HepG2 (cell line): ENCODE results near the gene NR1H2. TPM values are rescaled to one million over a fixed set of nuclear protein-coding genes. Genes with fewer than 3 reads are reported as not detected.

ENCODE experiments used
- ATAD3A ChIP-seq: sonication (generic); formaldehyde crosslinking; IDR thresholded peaks from 2 replicates; pipeline ENCODE4 v1.4.0; 2020; ENCODE audit warnings: missing genetic modification reagents
- ATF4 ChIP-seq, 2 experiments: fragments of 450-650 bp in 1 of 2; sonication (generic) in 1 of 2; formaldehyde crosslinking; IDR thresholded peaks; 2 replicates each; pipeline versions ENCODE4 v1.5.0 to v1.8.0; 2020 to 2022; ENCODE audit warnings: mild to moderate bottlenecking in 1 of 2, missing genetic modification reagents in 1 of 2
- DPF2 ChIP-seq: sonication (generic); formaldehyde crosslinking; IDR thresholded peaks from 2 replicates; pipeline ENCODE4 v1.4.0; 2020; ENCODE audit warnings: mild to moderate bottlenecking, low read depth, missing genetic modification reagents, borderline replicate concordance
- ELF3 ChIP-seq: IDR thresholded peaks from 2 replicates; pipeline ENCODE4 v1.6.1; 2016; ENCODE audit warnings: missing genetic modification reagents, missing compliant biosample characterization
- GABPB1 ChIP-seq: IDR thresholded peaks from 2 replicates; pipeline ENCODE4 v1.6.1; 2016; ENCODE audit warnings: mild to moderate bottlenecking, missing genetic modification reagents, moderate library complexity, missing compliant biosample characterization
- HNRNPK ChIP-seq: fragments of 200-400 bp; formaldehyde crosslinking; IDR thresholded peaks from 2 replicates; pipeline ENCODE4 v1.6.1; 2018; ENCODE audit warnings: low read length, low read depth, moderate library complexity, mild to moderate bottlenecking; ENCODE audit not compliant: poor library complexity, severe bottlenecking
- KLF6 ChIP-seq: IDR thresholded peaks from 2 replicates; pipeline ENCODE4 v1.8.0; 2016; ENCODE audit warnings: missing biosample characterization, missing genetic modification reagents
- KLF9 ChIP-seq: IDR thresholded peaks from 2 replicates; pipeline ENCODE4 v1.6.1; 2016; ENCODE audit warnings: low read depth
- MYPOP ChIP-seq: sonication (generic); formaldehyde crosslinking; IDR thresholded peaks from 2 replicates; pipeline ENCODE4 v1.8.1; 2023; ENCODE audit warnings: mild to moderate bottlenecking, moderate library complexity, missing genetic modification reagents
- NAIF1 ChIP-seq: sonication (generic); formaldehyde crosslinking; IDR thresholded peaks from 2 replicates; pipeline ENCODE4 v1.5.0; 2020; ENCODE audit warnings: mild to moderate bottlenecking, missing genetic modification reagents, borderline replicate concordance
- NFE2L1 ChIP-seq: sonication (generic); formaldehyde crosslinking; IDR thresholded peaks from 2 replicates; pipeline ENCODE4 v1.4.0; 2020; ENCODE audit warnings: missing genetic modification reagents, mild to moderate bottlenecking, borderline replicate concordance
- PRPF4 ChIP-seq: fragments of 200-400 bp; formaldehyde crosslinking; IDR thresholded peaks from 2 replicates; pipeline ENCODE4 v1.6.1; 2016; ENCODE audit warnings: low read length, low read depth; ENCODE audit not compliant: poor library complexity, severe bottlenecking
- RAD51 ChIP-seq: fragments of 450-650 bp; IDR thresholded peaks from 2 replicates; pipeline ENCODE4 v1.6.1; 2016; ENCODE audit warnings: borderline replicate concordance
- RFX1 ChIP-seq: fragments of 450-650 bp; IDR thresholded peaks from 2 replicates; pipeline ENCODE4 v1.6.1; 2017
- SALL1 ChIP-seq: sonication (generic); formaldehyde crosslinking; IDR thresholded peaks from 2 replicates; pipeline ENCODE4 v1.8.0; 2022; ENCODE audit warnings: mild to moderate bottlenecking, missing genetic modification reagents
- SMAD3 ChIP-seq: sonication (generic); formaldehyde crosslinking; IDR thresholded peaks from 2 replicates; pipeline ENCODE4 v1.4.0; 2020; ENCODE audit warnings: missing genetic modification reagents
- SRF ChIP-seq: IDR thresholded peaks from 2 replicates; pipeline ENCODE4 v1.6.1; 2011; ENCODE audit warnings: mild to moderate bottlenecking, low read depth, low read length, moderate library complexity
- ZNF646 ChIP-seq: sonication (generic); formaldehyde crosslinking; IDR thresholded peaks from 2 replicates; pipeline ENCODE4 v1.9.0; 2021; ENCODE audit warnings: mild to moderate bottlenecking, missing genetic modification reagents
- ZNF709 ChIP-seq: sonication (generic); formaldehyde crosslinking; IDR thresholded peaks from 2 replicates; pipeline ENCODE4 v1.5.0; 2020; ENCODE audit warnings: mild to moderate bottlenecking, missing genetic modification reagents
- ZNF772 ChIP-seq: sonication (generic); formaldehyde crosslinking; IDR thresholded peaks from 2 replicates; pipeline ENCODE4 v1.5.0; 2020; ENCODE audit warnings: mild to moderate bottlenecking, missing genetic modification reagents
- ZNF883 ChIP-seq: sonication (generic); formaldehyde crosslinking; IDR thresholded peaks from 2 replicates; pipeline ENCODE4 v1.5.1; 2020; ENCODE audit warnings: mild to moderate bottlenecking, missing genetic modification reagents; ENCODE audit errors: not compliant biosample characterization
- ZSCAN20 ChIP-seq: sonication (generic); formaldehyde crosslinking; IDR thresholded peaks from 2 replicates; pipeline ENCODE4 v1.4.0; 2020; ENCODE audit warnings: missing genetic modification reagents, mild to moderate bottlenecking, borderline replicate concordance
- polyA plus RNA-seq, 8 experiments: library from polyadenylated mRNA; depleted of rRNA in 3 of 8; stranded (reverse) in 7 of 8; unstranded in 1 of 8; fragments of >200 nt; fragmentation: Illumina TruSeq in 4 of 8; extraction: Trizol in 4 of 8; gene quantifications; 2 replicates each; pipeline versions ENCODE4 v1.2.1 to v1.2.3, GENCODE V29; 2011 to 2016; ENCODE audit warnings: low read depth in 4 of 8, missing spikeins in 1 of 8, mixed read lengths in 1 of 8; ENCODE audit not compliant: insufficient read depth in 1 of 8
- total RNA-seq, 5 experiments: library from RNA; depleted of rRNA; stranded (reverse); fragments of >200 nt; fragmentation: Illumina TruSeq; extraction: Trizol; gene quantifications; 2 replicates each; pipeline ENCODE4 v1.2.3, GENCODE V29; 2016; ENCODE audit warnings: low read depth in 1 of 5

Gene NR1H2
- total and polyA plus RNA-seq, 2 of the 13 experiments (the other 11 are each of a cell fraction or from before 2014, with no cell fraction given): 10.3 to 13.5 TPM

GRCh38 chr19:50376166-50377050 is at the start of gene NR1H2 (continued):
- TF ChIP-seq PRPF4 (no peak), HNRNPK (peak; percentile 30), ZNF709 (CRISPR knock-in tag) (peak; percentile 46; the same call in 1 of the 2 replicates), RAD51 (no peak), NAIF1 (peak; percentile 45; the same call in 1 of the 2 replicates), SALL1 (CRISPR knock-in tag) (peak; percentile 77), ZNF883 (CRISPR knock-in tag) (peak; percentile 52), SMAD3 (CRISPR knock-in tag) (peak; percentile 94), GABPB1 (CRISPR knock-in tag) (peak; percentile 100), ZSCAN20 (CRISPR knock-in tag) (peak; percentile 62; the same call in 1 of the 2 replicates), KLF6 (CRISPR knock-in tag) (peak; percentile 68), ELF3 (CRISPR knock-in tag) (peak; percentile 82), DPF2 (CRISPR knock-in tag) (no peak), ATAD3A (no peak), RFX1 (peak; percentile 52; the same call in 1 of the 2 replicates), SRF (peak; percentile 75), MYPOP (CRISPR knock-in tag) (no peak), ZNF646 (CRISPR knock-in tag) (no peak), ZNF772 (CRISPR knock-in tag) (0 out of 2 replicates have a peak, but pooled peaks have one; percentile 67), ATF4 (CRISPR knock-in tag; IDR thresholded peaks at IDR 0.05) (peak in 1 of 2 experiments; percentile 64; a peak in 1 of 4 replicates), NFE2L1 (CRISPR knock-in tag) (no peak), KLF9 (CRISPR knock-in tag) (0 out of 2 replicates have a peak, but pooled peaks have one; percentile 42)
